SK-N-SH treated with all-trans-retinoic acid at 6 μM for 48 hours (cell line): Measurements from ENCODE around the gene CDH4.

Experiments
- TF ChIP-seq, protein P1 (sequence below): fragments of 250-450 bp; sonication (Bioruptor Pico); IDR thresholded peaks from 2 replicates; pipeline ENCODE4 v1.8.0; 2020; ENCODE audit warnings: mild to moderate bottlenecking, moderate library complexity, borderline replicate concordance
- TF ChIP-seq, protein P2 (sequence below): fragments of 250-450 bp; sonication (Bioruptor Pico); IDR thresholded peaks from 2 replicates; pipeline ENCODE4 v1.5.1; 2021; ENCODE audit warnings: mild to moderate bottlenecking, moderate library complexity

DNA sequence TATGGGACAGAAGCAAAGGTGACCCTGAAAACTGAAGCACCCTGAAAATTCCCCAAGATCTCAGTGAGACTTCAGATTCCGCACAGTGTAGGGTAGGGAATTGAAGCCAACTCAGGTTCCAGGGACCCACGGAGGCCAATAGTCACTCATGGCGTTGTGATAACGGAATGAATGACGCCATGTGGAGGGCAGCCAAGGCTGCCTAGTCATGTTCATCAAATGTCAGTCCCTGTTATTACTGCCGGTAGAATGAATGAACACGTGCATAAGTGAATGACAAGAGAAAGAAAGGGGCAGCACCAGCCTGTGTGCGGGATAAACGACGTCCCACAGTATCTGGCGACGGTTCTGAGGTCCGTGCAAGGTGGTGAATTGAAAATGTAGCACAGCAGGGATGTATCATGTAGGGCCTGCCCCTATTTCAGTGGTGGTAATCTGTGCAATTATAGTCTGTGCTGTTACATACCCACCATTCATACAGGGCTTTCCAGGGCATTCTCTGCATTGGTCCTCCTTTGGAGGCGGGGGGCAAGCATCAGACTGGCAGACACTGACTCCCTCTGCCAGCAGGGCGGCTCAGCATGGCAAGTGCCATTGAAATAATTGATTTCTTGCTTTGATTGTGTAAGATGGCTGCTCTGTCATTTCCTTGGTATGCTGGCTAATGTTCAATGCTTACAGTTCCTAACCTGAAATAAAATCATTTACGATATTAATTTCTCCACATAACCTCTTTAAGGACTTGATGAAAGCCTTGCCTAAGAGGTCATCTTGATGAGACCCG, 386.9 kb downstream of the CDH4 start:
- TF ChIP-seq, protein P1, sequence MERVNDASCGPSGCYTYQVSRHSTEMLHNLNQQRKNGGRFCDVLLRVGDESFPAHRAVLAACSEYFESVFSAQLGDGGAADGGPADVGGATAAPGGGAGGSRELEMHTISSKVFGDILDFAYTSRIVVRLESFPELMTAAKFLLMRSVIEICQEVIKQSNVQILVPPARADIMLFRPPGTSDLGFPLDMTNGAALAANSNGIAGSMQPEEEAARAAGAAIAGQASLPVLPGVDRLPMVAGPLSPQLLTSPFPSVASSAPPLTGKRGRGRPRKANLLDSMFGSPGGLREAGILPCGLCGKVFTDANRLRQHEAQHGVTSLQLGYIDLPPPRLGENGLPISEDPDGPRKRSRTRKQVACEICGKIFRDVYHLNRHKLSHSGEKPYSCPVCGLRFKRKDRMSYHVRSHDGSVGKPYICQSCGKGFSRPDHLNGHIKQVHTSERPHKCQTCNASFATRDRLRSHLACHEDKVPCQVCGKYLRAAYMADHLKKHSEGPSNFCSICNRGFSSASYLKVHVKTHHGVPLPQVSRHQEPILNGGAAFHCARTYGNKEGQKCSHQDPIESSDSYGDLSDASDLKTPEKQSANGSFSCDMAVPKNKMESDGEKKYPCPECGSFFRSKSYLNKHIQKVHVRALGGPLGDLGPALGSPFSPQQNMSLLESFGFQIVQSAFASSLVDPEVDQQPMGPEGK (CRISPR knock-in tag): no peak
- TF ChIP-seq, protein P2, sequence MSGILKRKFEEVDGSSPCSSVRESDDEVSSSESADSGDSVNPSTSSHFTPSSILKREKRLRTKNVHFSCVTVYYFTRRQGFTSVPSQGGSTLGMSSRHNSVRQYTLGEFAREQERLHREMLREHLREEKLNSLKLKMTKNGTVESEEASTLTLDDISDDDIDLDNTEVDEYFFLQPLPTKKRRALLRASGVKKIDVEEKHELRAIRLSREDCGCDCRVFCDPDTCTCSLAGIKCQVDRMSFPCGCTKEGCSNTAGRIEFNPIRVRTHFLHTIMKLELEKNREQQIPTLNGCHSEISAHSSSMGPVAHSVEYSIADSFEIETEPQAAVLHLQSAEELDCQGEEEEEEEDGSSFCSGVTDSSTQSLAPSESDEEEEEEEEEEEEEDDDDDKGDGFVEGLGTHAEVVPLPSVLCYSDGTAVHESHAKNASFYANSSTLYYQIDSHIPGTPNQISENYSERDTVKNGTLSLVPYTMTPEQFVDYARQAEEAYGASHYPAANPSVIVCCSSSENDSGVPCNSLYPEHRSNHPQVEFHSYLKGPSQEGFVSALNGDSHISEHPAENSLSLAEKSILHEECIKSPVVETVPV (CRISPR knock-in tag): no peak
